Measurements from ENCODE around the gene SLC25A21.

DNA sequence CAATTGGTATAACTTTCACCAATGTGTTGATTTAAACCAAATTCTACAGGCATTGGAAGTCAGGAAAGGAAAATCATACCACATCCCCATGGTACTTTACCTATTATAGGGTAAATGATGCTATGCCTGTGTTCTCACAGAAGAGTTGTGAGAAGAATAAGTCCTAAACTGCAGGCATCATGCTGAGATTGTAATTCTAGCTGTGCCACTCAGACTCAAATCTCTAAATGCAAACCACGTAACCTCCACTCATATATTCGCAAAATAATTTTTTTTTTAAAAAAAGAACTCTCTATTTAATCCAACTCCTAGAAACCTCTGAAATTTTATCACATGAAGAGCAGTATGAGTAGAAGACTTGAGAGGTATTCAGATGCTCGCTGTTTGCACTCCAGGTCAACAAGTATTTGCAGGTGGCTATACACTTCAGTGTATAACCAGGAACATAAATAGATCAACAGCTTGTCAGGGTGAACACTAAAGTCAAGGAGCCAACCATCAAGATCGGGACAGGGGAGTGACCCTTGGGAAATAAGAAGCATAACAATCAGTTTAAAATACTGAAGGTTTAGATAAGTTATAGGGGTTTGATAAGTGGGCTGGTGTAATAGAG lies 110.1 kb downstream of the SLC25A21 start:
- TF ChIP-seq, protein P1, sequence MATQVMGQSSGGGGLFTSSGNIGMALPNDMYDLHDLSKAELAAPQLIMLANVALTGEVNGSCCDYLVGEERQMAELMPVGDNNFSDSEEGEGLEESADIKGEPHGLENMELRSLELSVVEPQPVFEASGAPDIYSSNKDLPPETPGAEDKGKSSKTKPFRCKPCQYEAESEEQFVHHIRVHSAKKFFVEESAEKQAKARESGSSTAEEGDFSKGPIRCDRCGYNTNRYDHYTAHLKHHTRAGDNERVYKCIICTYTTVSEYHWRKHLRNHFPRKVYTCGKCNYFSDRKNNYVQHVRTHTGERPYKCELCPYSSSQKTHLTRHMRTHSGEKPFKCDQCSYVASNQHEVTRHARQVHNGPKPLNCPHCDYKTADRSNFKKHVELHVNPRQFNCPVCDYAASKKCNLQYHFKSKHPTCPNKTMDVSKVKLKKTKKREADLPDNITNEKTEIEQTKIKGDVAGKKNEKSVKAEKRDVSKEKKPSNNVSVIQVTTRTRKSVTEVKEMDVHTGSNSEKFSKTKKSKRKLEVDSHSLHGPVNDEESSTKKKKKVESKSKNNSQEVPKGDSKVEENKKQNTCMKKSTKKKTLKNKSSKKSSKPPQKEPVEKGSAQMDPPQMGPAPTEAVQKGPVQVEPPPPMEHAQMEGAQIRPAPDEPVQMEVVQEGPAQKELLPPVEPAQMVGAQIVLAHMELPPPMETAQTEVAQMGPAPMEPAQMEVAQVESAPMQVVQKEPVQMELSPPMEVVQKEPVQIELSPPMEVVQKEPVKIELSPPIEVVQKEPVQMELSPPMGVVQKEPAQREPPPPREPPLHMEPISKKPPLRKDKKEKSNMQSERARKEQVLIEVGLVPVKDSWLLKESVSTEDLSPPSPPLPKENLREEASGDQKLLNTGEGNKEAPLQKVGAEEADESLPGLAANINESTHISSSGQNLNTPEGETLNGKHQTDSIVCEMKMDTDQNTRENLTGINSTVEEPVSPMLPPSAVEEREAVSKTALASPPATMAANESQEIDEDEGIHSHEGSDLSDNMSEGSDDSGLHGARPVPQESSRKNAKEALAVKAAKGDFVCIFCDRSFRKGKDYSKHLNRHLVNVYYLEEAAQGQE (IDR thresholded peaks at IDR 0.05; ENCODE audit: low read depth) = no peak
- TF ChIP-seq TAF1 (IDR thresholded peaks at IDR 0.05; ENCODE audit: low read depth) (no peak), NFIC (IDR thresholded peaks at IDR 0.05) (no peak)
